Stimulated activated naive CD8-positive, alpha-beta T cell treated with anti-CD3 and anti-CD28 coated beads, Interleukin-15, amount 100 ng/mL, for 72 hours (primary cell): ENCODE data around the gene LILRB5.
A peak's percentile ranks its signal among the peaks of the same experiment; 100 is the strongest.
"Not testable (repeated sequence)": the region's sequence is repeated elsewhere in the genome, so short reads cannot be mapped to it uniquely, and the experiment has no call there.

Source experiments
- ATAC-seq: fragments of 150-1000 bp; cut with Tn5 transposase; 2 replicates; pipeline ENCODE4 v1.10.0; 2021; ENCODE audit warnings: mild to moderate bottlenecking, moderate library complexity
- DNase-seq, 2 donors: peaks; one replicate each; pipeline ENCODE4 v3.0.0; 2021 to 2022
- H3K27ac Mint-ChIP-seq, 2 donors: one replicate each; pipeline ENCODE4 v1.8.0; 2022; ENCODE audit warnings: mild to moderate bottlenecking in 2 of 2, mixed read lengths in 2 of 2, moderate library complexity in 2 of 2
- H3K27me3 Mint-ChIP-seq: one replicate; pipeline ENCODE4 v1.8.0; 2022; ENCODE audit warnings: mixed read lengths
- H3K4me1 Mint-ChIP-seq: one replicate; pipeline ENCODE4 v1.8.0; 2022; ENCODE audit warnings: mild to moderate bottlenecking, mixed read lengths
- H3K4me3 Mint-ChIP-seq, 2 donors: one replicate each; pipeline ENCODE4 v1.8.0; 2022; ENCODE audit warnings: mild to moderate bottlenecking in 2 of 2, mixed read lengths in 2 of 2, moderate library complexity in 1 of 2
- H3K9me3 Mint-ChIP-seq, 2 donors: one replicate each; pipeline ENCODE4 v1.8.0; 2022; ENCODE audit warnings: mixed read lengths in 2 of 2

The LILRB5 gene

DNA sequence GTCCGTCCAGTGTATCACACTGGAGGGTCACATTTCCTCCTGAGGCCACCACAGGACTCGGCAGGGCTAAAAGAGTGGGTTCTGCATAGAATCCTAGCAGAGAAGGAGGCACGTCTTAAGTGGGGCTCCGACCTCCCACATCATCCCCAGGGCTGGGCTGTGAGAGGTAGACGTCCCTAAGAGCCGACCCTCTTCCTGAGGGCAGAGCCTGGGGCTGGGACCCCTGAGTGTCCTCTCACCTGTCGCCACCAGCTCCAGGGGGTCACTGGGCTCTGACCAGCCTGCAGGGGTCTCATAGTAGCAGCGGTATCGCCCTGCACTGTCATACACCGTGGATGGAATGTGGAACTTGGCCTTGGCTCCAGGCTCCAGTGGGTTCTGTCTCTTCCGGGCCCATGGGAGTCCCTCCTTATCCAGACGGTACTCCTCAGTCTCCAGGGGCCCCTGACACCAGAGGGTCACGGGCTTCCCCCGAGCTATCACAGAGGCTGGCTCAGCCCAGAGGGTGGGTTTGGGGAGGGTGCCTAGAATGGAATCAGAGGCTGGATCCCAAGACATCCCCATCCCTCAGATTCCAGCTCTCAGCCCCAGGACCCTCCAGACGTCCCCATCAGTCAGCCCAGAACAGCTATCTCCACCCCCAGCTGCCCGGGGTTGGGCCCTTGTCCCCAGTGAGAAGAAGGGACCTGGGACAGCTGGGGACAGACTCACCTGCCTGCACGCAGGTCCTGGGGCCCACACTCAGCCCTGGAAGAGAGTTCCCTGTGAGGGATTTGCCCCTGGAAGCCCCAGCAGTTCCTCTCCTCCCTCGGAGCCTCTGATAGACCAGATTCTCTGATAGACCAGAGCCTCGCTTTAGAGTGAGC lies 590 bp downstream of the LILRB5 start:
- Mint-ChIP-seq H3K4me1 (no peaks in the 10 kb centered on the region), H3K27ac (no peak overlapping the region), H3K9me3 (no peaks in the 10 kb centered on the region), H3K4me3 (no peak overlapping the region), H3K27me3 (peaks cover 40% of the 10 kb centered on the region)
- DNase-seq: no peak
- no peak for ATAC-seq

DNA sequence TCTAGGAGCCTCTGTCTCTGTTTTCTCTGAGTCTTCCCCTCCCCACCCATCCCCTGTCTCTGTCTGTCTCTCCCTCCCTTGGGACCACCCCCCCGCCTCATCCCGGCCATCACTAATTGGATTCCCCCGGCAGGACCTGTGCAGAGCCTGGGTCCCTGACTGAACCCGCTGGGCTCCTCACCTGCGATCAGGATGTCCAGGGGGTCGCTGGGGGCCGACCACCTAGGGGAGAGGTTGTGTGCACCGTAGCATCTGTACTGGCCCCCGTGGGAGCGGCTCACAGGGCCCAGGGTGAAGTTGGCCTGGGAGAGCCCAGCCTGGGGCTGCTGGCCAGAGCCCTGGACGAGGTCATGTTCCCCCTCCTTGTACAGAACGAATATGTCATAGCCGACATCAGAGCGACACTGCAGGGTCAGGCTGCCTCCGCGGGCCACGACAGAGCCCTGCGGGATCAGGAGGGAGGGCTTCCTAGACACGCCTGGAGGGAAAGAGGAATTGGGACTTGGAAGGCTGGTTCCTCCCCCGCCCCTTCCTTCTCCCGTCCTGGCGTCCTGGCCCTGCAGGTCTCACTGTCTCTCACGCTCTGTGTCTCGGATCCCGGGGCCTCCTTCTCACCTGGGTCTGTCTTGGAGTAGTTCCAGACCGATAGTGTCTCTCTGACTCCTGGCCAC lies 1.8 kb downstream of the LILRB5 start:
- H3K4me1 Mint-ChIP-seq: no peaks in the 10 kb centered on the region
- no peaks in the 10 kb centered on the region for H3K9me3 Mint-ChIP-seq
- no peak for DNase-seq
- no peak overlapping the region for H3K27ac Mint-ChIP-seq
- ATAC-seq: no peak
- peaks cover 47% of the 10 kb centered on the region for H3K27me3 Mint-ChIP-seq
- H3K4me3 Mint-ChIP-seq: no peak overlapping the region

DNA sequence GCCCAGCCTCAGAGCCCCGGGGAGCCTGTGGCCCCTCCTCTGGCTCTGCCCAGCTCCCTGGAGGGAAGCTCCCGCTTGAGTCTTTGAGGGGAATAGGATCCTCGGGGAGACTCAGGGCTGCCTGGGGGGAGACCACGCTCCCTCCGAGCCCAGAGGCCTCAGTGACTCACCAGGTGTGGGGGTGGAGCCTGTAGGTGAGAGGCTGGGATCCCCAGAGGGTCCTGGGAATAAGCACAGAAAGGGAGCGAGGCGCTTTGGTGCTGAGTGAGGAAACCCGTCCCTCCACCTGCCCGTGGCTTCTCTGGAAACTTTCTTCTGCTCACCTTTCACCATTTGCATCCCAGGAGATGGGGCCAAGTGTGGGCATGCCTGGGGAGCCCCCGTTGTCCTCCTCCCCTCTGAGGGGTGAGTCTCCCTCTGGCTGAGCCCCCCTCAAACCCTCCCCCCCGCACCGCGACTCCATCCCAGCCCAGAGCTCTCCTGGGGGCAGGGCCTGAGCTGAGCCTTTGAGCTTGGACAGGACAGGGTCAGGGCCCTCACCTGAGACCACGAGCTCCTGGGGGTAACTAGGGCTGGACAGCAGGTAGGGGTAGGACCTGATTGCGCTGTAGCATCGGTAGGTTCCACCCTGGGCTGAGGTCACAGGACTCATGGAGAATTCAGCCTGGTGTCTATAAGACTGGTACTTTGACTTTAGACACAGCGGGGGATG lies 2.7 kb downstream of the LILRB5 start:
- Mint-ChIP-seq H3K9me3 (no peaks in the 10 kb centered on the region), H3K4me3 (no peak overlapping the region), H3K4me1 (no peaks in the 10 kb centered on the region), H3K27me3 (peaks cover 56% of the 10 kb centered on the region), H3K27ac (no peak overlapping the region)
- DNase-seq (no peak), ATAC-seq (peak; percentile 26)

DNA sequence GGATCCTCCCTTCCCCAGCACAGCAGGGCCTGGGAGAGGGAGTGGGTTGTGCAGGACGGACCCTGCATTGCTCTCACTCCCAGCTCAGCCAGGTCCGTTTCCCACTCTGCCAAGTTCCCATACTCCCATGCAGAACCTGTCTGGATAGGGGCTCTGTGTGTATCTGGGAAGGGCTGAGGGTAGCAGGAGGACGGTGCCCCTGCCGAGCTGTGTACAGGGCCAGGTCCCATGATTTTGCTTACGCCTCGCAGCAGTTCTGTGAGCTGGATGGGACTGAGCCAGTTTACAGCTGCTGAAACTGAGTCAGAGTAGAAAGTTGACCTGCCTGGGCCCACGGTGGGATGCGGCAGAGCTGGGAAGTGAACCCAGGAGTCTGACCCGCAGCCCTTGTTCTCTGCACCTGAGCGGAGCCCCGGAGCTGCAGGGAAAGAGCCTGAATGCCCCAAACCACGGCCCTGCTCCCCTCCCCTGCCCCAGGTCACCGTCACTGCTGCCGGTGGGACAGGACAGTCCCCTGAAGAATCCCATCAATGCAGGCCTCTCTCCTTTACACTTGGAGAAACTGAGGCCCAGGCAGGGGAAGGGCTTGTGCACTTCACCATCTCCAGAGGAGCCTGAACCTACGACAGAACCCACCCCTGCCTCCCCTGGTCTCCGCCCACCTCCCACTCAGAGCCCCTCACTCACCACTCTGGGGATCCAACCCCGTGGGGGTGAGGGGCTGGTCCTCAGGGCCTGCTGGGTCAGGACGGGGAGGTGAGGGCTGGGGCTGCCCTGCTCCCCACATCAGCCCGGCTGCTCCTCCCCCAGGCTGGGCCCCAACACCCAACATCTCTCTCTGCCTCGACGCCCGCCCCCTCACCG lies 3.5 kb downstream of the LILRB5 start:
- H3K4me3 Mint-ChIP-seq: no peak overlapping the region
- H3K4me1 Mint-ChIP-seq: no peaks in the 10 kb centered on the region
- ATAC-seq: peak; percentile 48
- DNase-seq: no peak
- H3K27ac Mint-ChIP-seq: no peak overlapping the region
- peaks cover 56% of the 10 kb centered on the region for H3K27me3 Mint-ChIP-seq
- H3K9me3 Mint-ChIP-seq: no peaks in the 10 kb centered on the region

DNA sequence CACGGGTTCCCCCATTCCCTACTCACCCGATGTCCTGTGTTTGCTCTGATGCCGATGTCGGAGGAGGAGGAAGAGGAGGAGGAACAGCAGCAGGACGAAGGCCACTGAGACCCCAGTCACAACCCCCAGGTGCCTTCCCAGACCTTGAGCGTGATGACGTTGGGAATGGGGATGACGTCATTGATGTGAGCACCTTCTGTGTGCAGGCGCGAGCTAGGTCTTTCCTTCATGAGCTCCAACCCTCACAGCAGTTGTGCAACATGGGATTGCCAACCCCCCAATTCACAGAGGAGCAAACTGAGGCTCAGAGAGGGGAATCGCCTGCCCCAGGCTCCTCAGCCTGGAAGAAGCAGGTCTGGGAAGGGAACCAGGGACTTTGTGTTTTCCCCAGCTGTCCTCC lies 4.2 kb downstream of the LILRB5 start:
- no peaks in the 10 kb centered on the region for H3K9me3 Mint-ChIP-seq
- peaks cover 7% of the 10 kb centered on the region for H3K4me1 Mint-ChIP-seq
- ATAC-seq (no peak), DNase-seq (no peak)
- H3K27ac Mint-ChIP-seq: no peak overlapping the region
- H3K27me3 Mint-ChIP-seq: peaks cover 55% of the 10 kb centered on the region
- no peak overlapping the region for H3K4me3 Mint-ChIP-seq

DNA sequence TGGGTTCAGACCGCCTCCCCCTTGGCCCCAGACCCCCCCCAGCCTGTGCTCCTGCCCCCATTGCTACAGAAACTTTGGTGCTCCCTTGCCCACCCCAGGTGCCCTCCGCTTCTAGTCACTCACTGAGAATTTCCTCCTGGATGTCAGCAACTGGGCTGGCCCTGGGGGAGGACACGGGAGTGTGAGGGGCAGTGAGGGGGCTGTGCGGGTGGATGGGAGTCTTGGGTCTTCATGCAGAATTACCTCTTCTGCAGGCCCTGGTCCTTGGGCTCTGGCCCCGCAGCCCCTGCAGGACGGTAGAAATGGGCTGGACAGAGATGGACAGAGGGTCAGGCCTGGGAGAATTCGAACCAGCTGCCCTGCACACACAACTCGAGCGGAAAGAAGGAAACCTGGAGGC lies 4.8 kb downstream of the LILRB5 start:
- Mint-ChIP-seq H3K27ac (no peak overlapping the region), H3K9me3 (no peaks in the 10 kb centered on the region), H3K4me3 (no peak overlapping the region), H3K27me3 (peaks cover 49% of the 10 kb centered on the region), H3K4me1 (peaks cover 13% of the 10 kb centered on the region)
- DNase-seq (no peak), ATAC-seq (no peak)

DNA sequence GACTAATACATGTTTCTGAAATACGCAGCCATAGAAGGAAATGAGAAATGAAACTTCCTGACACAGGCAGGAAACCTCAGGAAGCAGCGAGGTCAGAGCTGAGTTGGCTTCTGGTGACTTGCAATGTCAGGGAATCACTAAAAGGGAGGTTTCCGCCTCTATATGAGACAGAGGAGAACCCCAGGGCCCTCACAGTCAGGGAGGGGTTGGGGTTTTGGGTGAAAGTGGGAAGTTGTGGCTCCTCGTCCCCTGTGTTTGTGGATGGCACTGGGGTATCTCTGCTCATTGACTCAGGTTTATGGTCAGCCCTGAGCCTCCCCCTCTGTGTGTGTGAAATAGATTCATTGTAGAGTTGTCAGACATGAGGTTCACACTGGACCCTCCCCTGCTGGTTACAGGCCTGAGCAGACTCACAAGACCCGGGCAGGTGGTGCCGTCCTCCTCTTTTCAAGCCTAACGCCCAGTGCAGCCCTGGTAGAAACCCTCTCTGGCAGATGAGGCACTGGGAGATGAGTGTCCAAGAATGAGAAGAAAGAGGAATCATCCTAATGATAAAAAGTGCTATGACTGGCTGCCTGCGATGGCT lies 9.0 kb downstream of the LILRB5 start:
- H3K27ac Mint-ChIP-seq: peak overlapping the region in 1 of 2 donors; percentile 3
- peak in 1 of 2 donors; percentile 74 for DNase-seq

DNA sequence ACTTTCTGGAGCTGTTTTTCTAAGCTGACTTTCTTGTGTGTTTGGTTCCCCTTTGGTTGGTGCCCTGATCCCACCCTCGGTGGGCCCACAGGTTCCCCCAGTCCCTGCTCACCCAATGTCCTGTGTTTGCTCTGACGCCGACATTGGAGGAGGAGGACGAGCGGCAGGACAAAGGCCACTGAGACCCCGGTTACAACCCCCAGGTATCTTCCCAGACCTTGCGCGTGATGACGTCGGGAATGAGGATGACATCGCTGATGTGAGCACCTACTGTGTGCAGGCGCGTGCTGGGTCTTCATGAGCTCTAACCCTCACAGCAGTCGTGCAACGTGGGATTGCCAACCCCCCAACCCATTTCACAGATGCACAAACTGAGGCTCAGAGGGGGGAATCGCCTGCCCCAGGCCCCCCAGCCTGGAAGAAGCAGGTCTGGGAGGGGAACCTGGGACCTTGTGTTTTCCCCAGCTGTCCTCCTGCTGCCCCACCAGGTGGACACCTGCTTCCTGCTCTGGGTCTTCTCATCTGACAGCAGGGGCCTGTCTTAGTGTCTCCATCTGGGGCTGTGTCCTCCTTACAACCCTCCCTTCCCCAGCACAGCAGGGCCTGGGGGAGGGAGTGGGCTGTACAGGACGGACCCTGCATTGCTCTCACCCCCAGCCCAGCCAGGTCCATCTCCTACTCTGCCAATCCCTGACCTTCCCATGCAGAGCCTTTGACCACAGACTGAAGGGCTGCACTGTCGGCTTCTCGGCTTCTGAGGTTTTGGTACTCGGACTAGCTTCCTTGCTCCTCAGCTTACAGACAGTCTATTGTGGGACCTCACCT lies 9.8 kb downstream of the LILRB5 start:
- peak; percentile 33 for ATAC-seq
- peak overlapping the region; percentile 3 to 94 for H3K27ac Mint-ChIP-seq
- H3K27me3 Mint-ChIP-seq: peaks cover 18% of the 10 kb centered on the region
- peaks cover 23% of the 10 kb centered on the region for H3K4me1 Mint-ChIP-seq
- H3K9me3 Mint-ChIP-seq: no peaks in the 10 kb centered on the region
- peak overlapping the region; percentile 3 to 34 for H3K4me3 Mint-ChIP-seq
- DNase-seq: no peak

More for the DNA sequence above, 9.0 kb downstream of the LILRB5 start:
- ATAC-seq: peak; percentile 95
- Mint-ChIP-seq H3K9me3 (no peaks in the 10 kb centered on the region), H3K4me1 (peaks cover 23% of the 10 kb centered on the region), H3K4me3 (peak overlapping the region; percentile 3 to 34), H3K27me3 (peaks cover 26% of the 10 kb centered on the region)

DNA sequence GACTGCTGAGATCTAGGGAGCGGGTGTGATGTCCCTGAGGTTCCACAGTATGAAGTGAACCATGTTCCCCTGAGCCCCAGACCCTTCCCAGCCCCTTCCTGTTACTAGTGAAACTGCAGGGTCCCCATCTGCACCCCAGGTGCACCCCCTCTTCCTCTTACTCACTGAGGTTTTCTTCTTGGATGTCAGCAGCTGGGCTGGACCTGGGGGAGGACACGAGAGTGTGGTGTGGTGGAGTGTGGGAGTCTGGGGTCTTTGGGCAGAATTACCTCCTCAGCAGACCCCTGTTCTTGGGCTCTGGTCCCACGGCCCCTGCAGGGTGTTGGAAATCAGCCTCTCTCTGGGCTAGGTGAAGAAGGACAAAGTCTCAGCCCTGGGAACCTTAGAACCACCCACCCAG lies 11.1 kb downstream of the LILRB5 start:
- no peaks in the 10 kb centered on the region for H3K9me3 Mint-ChIP-seq
- DNase-seq (no peak), ATAC-seq (no peak)
- peaks cover 16% of the 10 kb centered on the region for H3K27me3 Mint-ChIP-seq
- no peak overlapping the region for H3K27ac Mint-ChIP-seq
- H3K4me1 Mint-ChIP-seq: peaks cover 23% of the 10 kb centered on the region
- no peak overlapping the region for H3K4me3 Mint-ChIP-seq

DNA sequence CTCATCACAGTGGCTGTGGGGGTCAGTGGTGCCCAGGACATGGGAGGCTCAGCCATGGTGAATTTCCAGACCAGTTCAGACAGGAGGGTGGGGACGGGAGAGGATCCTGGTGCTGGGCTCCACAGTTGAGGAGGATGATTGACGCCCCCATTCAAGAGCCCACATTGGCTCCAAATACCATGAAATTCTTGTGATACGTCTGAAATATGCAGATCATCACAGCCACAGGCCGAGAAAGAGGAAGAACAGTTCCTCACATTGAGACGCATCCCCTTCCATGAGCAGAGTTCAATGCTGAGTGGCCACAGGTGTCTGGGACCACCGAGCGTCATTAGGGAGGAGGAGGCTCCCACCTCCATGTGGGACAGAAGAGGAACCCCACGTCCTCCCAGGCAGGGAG lies 13.3 kb downstream of the LILRB5 start:
- H3K4me1 Mint-ChIP-seq: peaks cover 23% of the 10 kb centered on the region
- DNase-seq, ATAC-seq, H3K27me3 Mint-ChIP-seq, H3K9me3 Mint-ChIP-seq, H3K4me3 Mint-ChIP-seq, H3K27ac Mint-ChIP-seq: not testable (repeated sequence)

DNA sequence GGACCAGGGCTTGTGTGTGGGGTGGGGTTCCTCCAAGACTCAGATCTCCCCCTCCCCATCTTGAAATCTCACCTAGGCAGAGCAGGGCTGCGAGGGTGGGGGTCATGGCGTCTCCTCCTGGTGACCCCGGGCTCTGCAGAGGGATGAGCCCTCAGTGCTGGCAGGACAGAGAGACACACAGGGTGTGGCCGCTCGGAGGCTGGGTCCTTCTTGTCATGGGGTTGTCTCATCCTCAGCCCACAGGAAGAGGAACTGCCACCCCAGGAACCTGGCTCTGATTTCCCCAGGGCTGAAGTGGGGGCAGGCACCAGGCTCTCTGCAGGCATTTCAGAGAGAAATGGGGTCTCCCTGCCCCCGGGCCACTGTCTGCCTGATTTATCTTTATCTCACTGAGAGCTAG lies 14.4 kb downstream of the LILRB5 start, which contains the start of gene LILRA6:
Gene LILRA6, minus strand, starts transcription at position 145 of the 400 bp plus-strand sequence.
- not testable (repeated sequence) for H3K9me3 Mint-ChIP-seq, ATAC-seq, H3K27ac Mint-ChIP-seq, H3K4me3 Mint-ChIP-seq, DNase-seq, H3K27me3 Mint-ChIP-seq
- peaks cover 14% of the 10 kb centered on the region for H3K4me1 Mint-ChIP-seq

DNA sequence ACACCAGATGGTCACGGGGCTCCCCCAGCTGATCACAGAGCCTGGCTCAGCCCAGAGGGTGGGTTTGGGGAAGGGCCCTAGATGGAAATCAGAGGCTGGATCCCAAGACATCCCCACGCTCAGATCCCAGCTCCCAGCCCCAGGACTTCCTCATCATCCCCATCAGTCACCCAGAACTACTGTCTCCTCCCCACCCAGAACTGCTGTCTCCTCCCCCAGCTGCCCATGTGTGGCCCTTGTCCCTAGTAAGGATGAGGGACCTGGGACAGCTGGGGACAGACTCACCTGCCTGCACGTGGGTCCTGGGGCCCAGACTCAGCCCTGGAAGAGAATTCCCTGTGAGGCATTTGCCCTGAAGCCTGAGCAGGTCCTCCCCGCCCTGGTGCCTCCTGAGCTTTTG lies 14.8 kb downstream of the LILRB5 start:
- not testable (repeated sequence) for H3K27me3 Mint-ChIP-seq, H3K9me3 Mint-ChIP-seq, DNase-seq, ATAC-seq, H3K4me3 Mint-ChIP-seq, H3K27ac Mint-ChIP-seq
- peaks cover 10% of the 10 kb centered on the region for H3K4me1 Mint-ChIP-seq

DNA sequence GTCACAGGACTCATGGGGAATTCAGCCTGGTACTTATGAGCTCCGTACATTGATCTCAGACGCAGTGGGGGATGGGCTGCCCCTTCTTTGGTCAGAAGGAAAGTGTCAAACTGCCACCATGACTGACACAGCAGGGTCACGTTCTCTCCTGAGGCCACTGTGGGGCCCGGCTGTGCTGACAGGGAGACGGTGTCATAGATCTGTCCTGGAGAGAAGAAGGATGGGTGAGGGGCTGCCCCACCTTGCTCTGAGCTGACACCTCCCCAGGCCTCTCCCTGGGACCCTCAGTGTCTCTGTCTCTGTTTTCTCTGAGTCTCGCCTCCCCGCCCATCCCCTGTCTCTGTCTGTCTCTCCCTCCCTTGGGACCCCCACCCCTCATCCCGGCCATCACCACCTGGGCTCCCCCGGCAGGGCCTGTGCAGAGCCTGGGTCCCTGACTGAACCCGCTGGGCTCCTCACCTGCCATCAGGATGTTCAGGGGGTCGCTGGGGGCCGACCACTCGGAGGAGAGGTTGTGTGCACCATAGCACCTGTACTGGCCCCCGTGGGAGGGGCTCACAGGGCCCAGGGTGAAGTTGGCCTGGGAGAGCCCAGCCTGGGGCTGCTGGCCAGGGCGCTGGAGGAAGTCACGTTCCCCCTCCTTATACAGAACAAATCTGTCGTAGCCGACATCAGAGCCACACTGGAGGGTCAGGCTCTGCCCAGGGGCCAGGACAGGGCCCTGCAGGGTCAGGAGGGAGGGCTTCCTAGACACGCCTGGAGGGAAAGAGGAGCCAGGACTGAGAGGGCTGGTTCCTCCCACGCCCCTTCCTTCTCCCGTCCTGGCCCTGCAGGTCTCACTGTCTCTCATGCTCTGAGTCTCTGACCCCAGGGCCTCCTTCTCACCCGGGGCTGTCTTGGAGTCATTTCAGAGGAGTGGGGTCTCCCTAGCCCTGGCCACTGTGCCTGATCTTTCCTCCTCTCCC lies 16.4 kb downstream of the LILRB5 start:
- DNase-seq, H3K9me3 Mint-ChIP-seq, H3K27me3 Mint-ChIP-seq, ATAC-seq, H3K4me1 Mint-ChIP-seq, H3K27ac Mint-ChIP-seq, H3K4me3 Mint-ChIP-seq: not testable (repeated sequence)
